K562 (cell line): ENCODE measurements around the gene SATB2. TPM values are rescaled to one million over a fixed set of nuclear protein-coding genes. Genes with fewer than 3 reads are reported as not detected.

Experiments
- ADNP ChIP-seq: fragments of 200-800 bp; sonication (Bioruptor generic); IDR thresholded peaks from 2 replicates; pipeline ENCODE4 v1.6.1; 2016; ENCODE audit warnings: missing genetic modification characterization, missing compliant biosample characterization
- ASH1L ChIP-seq: fragments of 450-650 bp; IDR thresholded peaks from 2 replicates; pipeline ENCODE4 v1.6.1; 2018; ENCODE audit warnings: borderline replicate concordance, mild to moderate bottlenecking, low read depth; ENCODE audit not compliant: partially characterized antibody
- CBFA2T2 ChIP-seq: fragments of 450-650 bp; conservative IDR thresholded peaks from 2 replicates; pipeline ENCODE4 v1.6.1; 2017; ENCODE audit warnings: mild to moderate bottlenecking
- CTBP1 ChIP-seq: fragments of 450-650 bp; IDR thresholded peaks from 2 replicates; pipeline ENCODE4 v1.6.1; 2016; ENCODE audit warnings: borderline replicate concordance
- CXXC5 ChIP-seq: fragments of 250-450 bp; sonication (Bioruptor Pico); IDR thresholded peaks from 2 replicates; pipeline ENCODE4 v1.8.0; 2022; ENCODE audit warnings: inconsistent platforms, mild to moderate bottlenecking, moderate library complexity
- GMEB1 ChIP-seq: fragments of 250-450 bp; sonication (Bioruptor Pico); IDR thresholded peaks from 2 replicates; pipeline ENCODE4 v1.4.0; 2020; ENCODE audit warnings: mild to moderate bottlenecking
- HCFC1 ChIP-seq: IDR thresholded peaks from 2 replicates; pipeline ENCODE4 v1.6.1; 2012; ENCODE audit warnings: low read depth, low read length, improper control_type of control experiment
- HMG20B ChIP-seq: fragments of 250-450 bp; sonication (Bioruptor Pico); IDR thresholded peaks from 2 replicates; pipeline ENCODE4 v1.5.0; 2021; ENCODE audit warnings: mild to moderate bottlenecking
- IRF1 ChIP-seq: sonication (generic); formaldehyde crosslinking; IDR thresholded peaks from 2 replicates; pipeline ENCODE4 v1.8.0; 2022; ENCODE audit warnings: missing genetic modification reagents, mild to moderate bottlenecking, borderline replicate concordance
- KAT2B ChIP-seq: IDR thresholded peaks from one replicate; pipeline ENCODE4 v1.6.1; 2012; ENCODE audit warnings: low read depth, mild to moderate bottlenecking, control low read depth, inconsistent platforms, low read length, moderate library complexity
- LEF1 ChIP-seq: fragments of 450-650 bp; IDR thresholded peaks from 2 replicates; pipeline ENCODE4 v1.6.1; 2016; ENCODE audit warnings: mild to moderate bottlenecking
- MEIS2 ChIP-seq: fragments of 450-650 bp; IDR thresholded peaks from 2 replicates; pipeline ENCODE4 v1.6.1; 2014; ENCODE audit warnings: mild to moderate bottlenecking; ENCODE audit not compliant: partially characterized antibody
- NFRKB ChIP-seq: fragments of 450-650 bp; IDR thresholded peaks from 2 replicates; pipeline ENCODE4 v1.6.1; 2016; ENCODE audit warnings: low read depth
- PRDM10 ChIP-seq: fragments of 450-650 bp; IDR thresholded peaks from 2 replicates; pipeline ENCODE4 v1.6.1; 2018; ENCODE audit not compliant: partially characterized antibody
- TARDBP ChIP-seq: fragments of 450-650 bp; IDR thresholded peaks from 2 replicates; pipeline ENCODE4 v1.6.1; 2016
- U2AF1 ChIP-seq: fragments of 200-400 bp; formaldehyde crosslinking; optimal IDR thresholded peaks from 2 replicates; pipeline ENCODE3; 2017; ENCODE audit warnings: mild to moderate bottlenecking, low read depth, low read length, moderate library complexity
- ZBTB9 ChIP-seq: fragments of 450-650 bp; formaldehyde crosslinking; IDR thresholded peaks from 2 replicates; pipeline ENCODE4 v1.4.0; 2020; ENCODE audit warnings: mild to moderate bottlenecking, moderate library complexity
- ZNF121 ChIP-seq: sonication (generic); formaldehyde crosslinking; conservative IDR thresholded peaks from 2 replicates; pipeline ENCODE4 v1.8.0; 2022; ENCODE audit warnings: missing genetic modification reagents
- ZNF263 ChIP-seq: sonication (generic); formaldehyde crosslinking; IDR thresholded peaks from 2 replicates; pipeline ENCODE4 v1.8.0; 2022; ENCODE audit warnings: mild to moderate bottlenecking, missing genetic modification reagents, borderline replicate concordance
- ZNF431 ChIP-seq: sonication (generic); formaldehyde crosslinking; IDR thresholded peaks from 2 replicates; pipeline ENCODE4 v1.8.0; 2022; ENCODE audit warnings: mild to moderate bottlenecking, missing genetic modification reagents
- ZNF445 ChIP-seq: fragments of 250-450 bp; sonication (Bioruptor Pico); IDR thresholded peaks from 2 replicates; pipeline ENCODE4 v1.4.0; 2020; ENCODE audit warnings: low read depth, mild to moderate bottlenecking, moderate library complexity
- ZNF589 ChIP-seq: fragments of 200-800 bp; sonication (Bioruptor generic); IDR thresholded peaks from 2 replicates; pipeline ENCODE4 v1.6.1; 2016; ENCODE audit warnings: low read depth, missing genetic modification characterization, missing compliant biosample characterization
- polyA plus RNA-seq, 8 experiments: library from polyadenylated mRNA; depleted of rRNA in 4 of 8; stranded (reverse) in 5 of 8; unstranded in 3 of 8; fragments of >200 nt; fragmentation: Nextera tagmentation in 2 of 8; fragmentation: Illumina TruSeq in 1 of 8; extraction: Ambion mirVana in 2 of 8; extraction: Trizol in 1 of 8; gene quantifications; 2 replicates each; pipeline versions ENCODE4 v1.2.1 to v1.2.3, GENCODE V29; 2011 to 2014; ENCODE audit warnings: inconsistent platforms in 1 of 8, missing spikeins in 1 of 8
- total RNA-seq, 7 experiments: library from RNA; depleted of rRNA in 6 of 7; stranded (reverse); fragments of >200 nt in 6 of 7; fragmentation: Illumina TruSeq in 2 of 7; extraction: Trizol in 2 of 7; gene quantifications; 2 replicates each; pipeline versions ENCODE4 v1.2.1 to v1.2.3, GENCODE V29; 2011 to 2021; ENCODE audit warnings: low replicate concordance in 1 of 7

SATB2 gene
- total and polyA plus RNA-seq, 9 of the 15 experiments (the other 6 are each of a cell fraction or from before 2014, with no cell fraction given): 4.5 to 34.0 (median 15.1) TPM

GRCh38 chr2:199455545-199456382 lies 2.0 kb downstream of the SATB2 start (continued):
- TF ChIP-seq CTBP1 (peak; percentile 66; the same call in 1 of the 2 replicates), ZNF263 (0 out of 2 replicates have a peak, but pooled peaks have one; percentile 34), PRDM10 (no peak), TARDBP (no peak), ZNF431 (no peak), GMEB1 (CRISPR knock-in tag) (no peak), CBFA2T2 (peak; percentile 77), ZBTB9 (no peak), ZNF445 (CRISPR knock-in tag) (no peak), IRF1 (CRISPR knock-in tag) (no peak), ASH1L (peak; percentile 37), ADNP (tag) (no peak), CXXC5 (CRISPR knock-in tag) (peak; percentile 92), HCFC1 (no peak; the same call in 1 of the 2 replicates), HMG20B (CRISPR knock-in tag) (no peak), KAT2B (no peak), NFRKB (no peak), ZNF589 (no peak), MEIS2 (peak; percentile 74), LEF1 (0 out of 2 replicates have a peak, but pooled peaks have one; percentile 47), ZNF121 (CRISPR knock-in tag) (no peak), U2AF1 (peak; percentile 32)
